ENCODE results near the gene QPRT.

The QPRT gene

DNA sequence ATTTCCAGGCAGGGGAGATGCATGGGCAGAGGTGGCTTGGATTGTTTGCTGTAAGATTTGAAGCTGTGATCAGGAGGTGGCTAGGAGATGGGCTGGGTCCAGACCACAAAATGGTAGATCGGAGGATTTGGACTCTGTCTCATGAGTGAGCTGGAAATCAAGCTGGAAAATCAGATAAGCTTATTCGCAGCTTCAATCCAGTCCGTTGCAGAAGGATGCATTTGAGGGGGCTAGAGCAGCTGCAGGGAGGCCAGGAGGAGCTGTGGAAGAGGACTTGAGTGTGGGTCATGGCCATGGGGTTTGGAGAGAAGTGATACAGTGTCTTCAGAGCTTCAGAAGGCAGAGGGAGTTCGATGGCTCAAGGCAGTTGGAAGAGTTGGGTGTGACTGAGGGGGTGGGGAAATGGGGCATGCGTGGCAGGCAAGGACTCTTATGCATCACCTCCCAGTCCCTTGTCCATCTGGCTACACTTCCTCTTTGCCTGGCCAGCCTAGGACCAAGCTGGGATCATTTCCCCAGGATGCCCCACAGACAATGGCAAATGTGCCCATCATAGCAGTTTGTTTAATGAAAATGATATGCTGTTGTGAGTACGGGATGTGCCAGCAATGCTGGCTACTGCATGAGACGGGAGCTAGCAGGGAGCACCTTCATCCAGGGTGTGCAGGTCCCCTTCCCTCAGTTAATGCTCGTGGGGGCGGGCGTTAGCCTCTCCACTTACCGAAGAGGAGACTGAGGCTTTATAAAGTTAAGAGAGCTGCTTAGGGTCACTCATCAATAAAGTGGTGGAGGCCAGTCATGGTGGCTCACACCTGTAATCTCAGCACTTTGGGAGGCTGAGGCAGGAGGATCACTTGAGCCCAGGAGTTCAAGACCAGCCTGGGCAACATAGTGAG lies 20.6 kb downstream of the QPRT start:
- Histone ChIP-seq H3K36me3 (ENCODE audit: insufficient read depth, low read length) (peaks cover 14% of the 10 kb centered on the region), H3K9ac (ENCODE audit: low read depth, low read length) (no peak overlapping the region), H3K27ac (ENCODE audit: low read length) (no peak overlapping the region), H2AFZ (ENCODE audit: low read depth, low read length) (no peak overlapping the region), H3K4me2 (ENCODE audit: insufficient read depth, low read length) (no peak overlapping the region), H4K20me1 (ENCODE audit: insufficient read depth, low read length) (no peaks in the 10 kb centered on the region), H3K79me2 (ENCODE audit: insufficient read depth, low read length) (no peaks in the 10 kb centered on the region), H3K4me1 (ENCODE audit: insufficient read depth, low read length) (peaks cover 17% of the 10 kb centered on the region), H3K27me3 (ENCODE audit: insufficient read depth, low read length, poor library complexity) (no peaks in the 10 kb centered on the region), H3K9me3 (ENCODE audit: insufficient read depth, low read length, severe bottlenecking) (peaks cover 4% of the 10 kb centered on the region), H3K4me3 (ENCODE audit: low read depth in 1 of 2, low read length in 2 of 2) (no peak overlapping the region)
- ATAC-seq (ENCODE audit: insufficient read depth, low read depth) (no peak), DNase-seq (no peak)
- TF ChIP-seq EZH2 (IDR thresholded peaks at IDR 0.05; ENCODE audit: borderline replicate concordance, low read depth, low read length, severe bottlenecking), result no peak
- TF ChIP-seq, protein P1, sequence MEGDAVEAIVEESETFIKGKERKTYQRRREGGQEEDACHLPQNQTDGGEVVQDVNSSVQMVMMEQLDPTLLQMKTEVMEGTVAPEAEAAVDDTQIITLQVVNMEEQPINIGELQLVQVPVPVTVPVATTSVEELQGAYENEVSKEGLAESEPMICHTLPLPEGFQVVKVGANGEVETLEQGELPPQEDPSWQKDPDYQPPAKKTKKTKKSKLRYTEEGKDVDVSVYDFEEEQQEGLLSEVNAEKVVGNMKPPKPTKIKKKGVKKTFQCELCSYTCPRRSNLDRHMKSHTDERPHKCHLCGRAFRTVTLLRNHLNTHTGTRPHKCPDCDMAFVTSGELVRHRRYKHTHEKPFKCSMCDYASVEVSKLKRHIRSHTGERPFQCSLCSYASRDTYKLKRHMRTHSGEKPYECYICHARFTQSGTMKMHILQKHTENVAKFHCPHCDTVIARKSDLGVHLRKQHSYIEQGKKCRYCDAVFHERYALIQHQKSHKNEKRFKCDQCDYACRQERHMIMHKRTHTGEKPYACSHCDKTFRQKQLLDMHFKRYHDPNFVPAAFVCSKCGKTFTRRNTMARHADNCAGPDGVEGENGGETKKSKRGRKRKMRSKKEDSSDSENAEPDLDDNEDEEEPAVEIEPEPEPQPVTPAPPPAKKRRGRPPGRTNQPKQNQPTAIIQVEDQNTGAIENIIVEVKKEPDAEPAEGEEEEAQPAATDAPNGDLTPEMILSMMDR (IDR thresholded peaks at IDR 0.05; ENCODE audit: borderline replicate concordance, extremely low read depth, low read length, poor library complexity, severe bottlenecking), result no peak

DNA sequence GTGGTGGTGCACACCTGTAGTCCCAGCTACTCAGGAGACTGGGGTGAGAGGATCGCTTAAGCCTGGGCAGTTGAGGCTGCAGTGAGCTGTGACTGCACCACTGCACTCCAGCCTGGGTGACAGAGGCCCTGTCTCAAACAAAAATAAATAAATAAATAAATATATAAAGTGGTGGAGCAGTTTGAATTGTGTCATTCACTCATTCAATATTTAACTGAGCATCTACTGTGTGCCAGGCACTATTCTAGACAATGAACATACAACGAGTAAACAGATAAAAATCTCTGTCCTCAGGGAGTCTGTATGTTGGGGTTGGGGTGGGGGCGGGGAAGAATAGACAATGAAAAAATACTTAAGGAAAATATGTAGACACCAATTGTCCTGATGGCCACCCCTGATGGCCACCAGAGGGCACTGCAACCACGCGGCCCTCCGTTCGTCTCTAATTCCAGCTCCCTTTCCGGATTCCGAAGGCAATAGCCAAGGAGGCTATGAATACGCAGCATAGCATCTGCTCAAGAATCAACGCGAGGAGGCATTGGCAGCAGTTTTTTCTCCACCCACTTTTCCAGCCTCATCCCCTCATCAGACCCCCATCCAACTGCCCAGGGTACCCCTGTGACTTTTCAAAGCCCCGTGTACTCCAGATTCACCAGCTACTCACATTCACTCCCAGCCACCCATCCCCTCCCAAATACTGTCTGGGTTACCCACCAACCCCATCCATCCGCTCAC lies 21.4 kb downstream of the QPRT start:
- H3K36me3 ChIP-seq (ENCODE audit: insufficient read depth, low read length), result peaks cover 12% of the 10 kb centered on the region
- H3K79me2 ChIP-seq (ENCODE audit: insufficient read depth, low read length), result no peaks in the 10 kb centered on the region
- H3K4me2 ChIP-seq (ENCODE audit: insufficient read depth, low read length), result no peak overlapping the region
- DNase-seq (peak; percentile 55), ATAC-seq (ENCODE audit: insufficient read depth, low read depth) (peak; percentile 53)
- TF ChIP-seq EZH2 (IDR thresholded peaks at IDR 0.05; ENCODE audit: borderline replicate concordance, low read depth, low read length, severe bottlenecking), result no peak
- TF ChIP-seq, protein P1 (IDR thresholded peaks at IDR 0.05; ENCODE audit: borderline replicate concordance, extremely low read depth, low read length, poor library complexity, severe bottlenecking), result peak; percentile 78
- H3K4me1 ChIP-seq (ENCODE audit: insufficient read depth, low read length), result peaks cover 17% of the 10 kb centered on the region
- H2AFZ ChIP-seq (ENCODE audit: low read depth, low read length), result no peak overlapping the region
- H3K9me3 ChIP-seq (ENCODE audit: insufficient read depth, low read length, severe bottlenecking), result peaks cover 4% of the 10 kb centered on the region
- no peaks in the 10 kb centered on the region for H4K20me1 ChIP-seq (ENCODE audit: insufficient read depth, low read length)
- no peak overlapping the region for H3K4me3 ChIP-seq (ENCODE audit: low read depth in 1 of 2, low read length in 2 of 2)
- no peaks in the 10 kb centered on the region for H3K27me3 ChIP-seq (ENCODE audit: insufficient read depth, low read length, poor library complexity)
- H3K9ac ChIP-seq (ENCODE audit: low read depth, low read length), result no peak overlapping the region
- no peak overlapping the region for H3K27ac ChIP-seq (ENCODE audit: low read length)

DNA sequence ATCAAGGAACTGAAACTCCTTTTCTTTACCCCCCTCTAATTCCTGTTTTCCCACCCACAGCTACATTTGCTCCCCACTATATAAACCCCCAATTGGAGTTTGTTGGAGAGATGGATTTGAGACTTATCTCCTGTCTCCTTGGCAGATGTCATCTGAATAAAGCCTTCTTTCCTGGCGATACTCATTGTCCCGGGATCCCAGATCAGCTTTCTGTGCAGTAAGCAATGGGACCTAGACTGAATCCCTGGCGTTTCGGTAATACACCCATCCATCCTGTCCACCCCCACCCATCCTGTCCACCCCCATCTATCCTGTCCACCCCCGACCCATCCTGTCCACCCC lies 22.2 kb downstream of the QPRT start:
- Histone ChIP-seq H3K4me2 (ENCODE audit: insufficient read depth, low read length) (0 out of 2 replicates have a peak overlapping the region, but pooled peaks have one; percentile 44), H2AFZ (ENCODE audit: low read depth, low read length) (no peak overlapping the region), H4K20me1 (ENCODE audit: insufficient read depth, low read length) (no peaks in the 10 kb centered on the region), H3K79me2 (ENCODE audit: insufficient read depth, low read length) (no peaks in the 10 kb centered on the region), H3K27me3 (ENCODE audit: insufficient read depth, low read length, poor library complexity) (no peaks in the 10 kb centered on the region), H3K4me1 (ENCODE audit: insufficient read depth, low read length) (peaks cover 17% of the 10 kb centered on the region), H3K27ac (ENCODE audit: low read length) (no peak overlapping the region; the same call in 1 of the 2 replicates), H3K9me3 (ENCODE audit: insufficient read depth, low read length, severe bottlenecking) (peaks cover 4% of the 10 kb centered on the region), H3K36me3 (ENCODE audit: insufficient read depth, low read length) (peaks cover 12% of the 10 kb centered on the region), H3K9ac (ENCODE audit: low read depth, low read length) (no peak overlapping the region), H3K4me3 (ENCODE audit: low read depth in 1 of 2, low read length in 2 of 2) (no peak overlapping the region)
- DNase-seq (no peak), ATAC-seq (ENCODE audit: insufficient read depth, low read depth) (no peak)
- TF ChIP-seq, protein P1 (IDR thresholded peaks at IDR 0.05; ENCODE audit: borderline replicate concordance, extremely low read depth, low read length, poor library complexity, severe bottlenecking), result no peak
- no peak for TF ChIP-seq EZH2 (IDR thresholded peaks at IDR 0.05; ENCODE audit: borderline replicate concordance, low read depth, low read length, severe bottlenecking)

Measured in DND-41 (cell line).